Sigmoid colon (tissue), 3 donors: ENCODE results near the gene ZNF280C.

Experiments used
- CTCF ChIP-seq, 4 experiments: fragments of 450-650 bp in 3 of 4; fragments of 200-600 bp in 1 of 4; IDR thresholded peaks; one replicate each; pipeline ENCODE4 v1.5.1; 2016 to 2019; ENCODE audit warnings: antibody characterized with exemption in 4 of 4, mild to moderate bottlenecking in 3 of 4, moderate library complexity in 2 of 4
- POLR2A ChIP-seq, 2 donors: fragments of 450-650 bp; IDR thresholded peaks; one replicate each; pipeline ENCODE4 v1.6.1; 2016; ENCODE audit warnings: antibody characterized with exemption in 2 of 2, mild to moderate bottlenecking in 2 of 2, moderate library complexity in 2 of 2

DNA sequence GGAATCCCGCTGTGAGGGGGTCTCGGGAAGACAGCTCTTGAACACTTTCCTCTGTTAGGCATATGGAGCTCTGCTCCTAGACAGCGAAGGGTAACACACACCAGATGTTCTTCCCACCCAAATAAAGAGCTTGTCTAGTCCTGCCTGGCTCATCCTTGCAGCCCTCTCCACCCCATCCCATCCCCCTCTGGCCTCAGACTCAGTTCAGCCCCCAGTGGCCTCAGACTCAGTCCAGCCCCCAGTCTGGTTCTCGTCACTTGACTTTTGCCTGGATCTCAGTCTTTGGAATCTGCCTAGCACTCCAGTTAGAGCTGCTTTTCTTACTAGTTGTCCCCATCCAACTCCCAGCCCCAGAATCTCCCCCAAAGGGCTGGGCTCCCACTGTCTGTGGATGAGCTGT lies 82.0 kb downstream of the ZNF280C start:
- no peak for TF ChIP-seq CTCF (IDR thresholded peaks at IDR 0.05)
- no peak for TF ChIP-seq POLR2A (IDR thresholded peaks at IDR 0.05)
